NT2/D1 (cell line): ENCODE measurements around the gene AP2B1.

Experiments
- SUZ12 ChIP-seq: IDR thresholded peaks from 2 replicates; pipeline ENCODE4 v1.6.1; 2011; ENCODE audit not compliant: insufficient read length, insufficient read depth; ENCODE audit errors: extremely low read depth
- YY1 ChIP-seq: IDR thresholded peaks from 2 replicates; pipeline ENCODE4 v1.6.1; 2011; ENCODE audit not compliant: insufficient read length, insufficient read depth
- ZNF274 ChIP-seq: IDR thresholded peaks from 2 replicates; pipeline ENCODE4 v1.6.1; 2011; ENCODE audit warnings: mild to moderate bottlenecking, low read depth, low read length

- no peak for TF ChIP-seq ZNF274
- no peak for TF ChIP-seq SUZ12
- TF ChIP-seq YY1 = no peak
These were observed 166.0 kb downstream of the AP2B1 start, which contains the start of gene GAS2L2 for GRCh38 chr17:35752945-35753764.
